IPS-NIHi11 (cell line): ENCODE results near the gene MATN4.

Source experiments
- DNase-seq: peaks from one replicate; pipeline ENCODE4 v3.0.0; 2012; ENCODE audit warnings: mixed read lengths, low spot score

Gene MATN4

GRCh38 chr20:45315672-45316071 lies 7.6 kb upstream of the MATN4 start:
- no peak for DNase-seq

GRCh38 chr20:45313943-45314342 lies 5.8 kb upstream of the MATN4 start:
- no peak for DNase-seq

- DNase-seq = no peak
These were observed 5.1 kb upstream of the MATN4 start for GRCh38 chr20:45313065-45313695.

- DNase-seq = no peak
These were observed 4.1 kb upstream of the MATN4 start for GRCh38 chr20:45312241-45312640.

- DNase-seq = peak; percentile 93
These were observed 3.6 kb upstream of the MATN4 start for GRCh38 chr20:45311589-45312211.

- DNase-seq = no peak
These were observed 976 bp upstream of the MATN4 start for GRCh38 chr20:45309075-45309474.

- no peak for DNase-seq
These were observed 941 bp downstream of the MATN4 start for GRCh38 chr20:45307076-45307640.

- DNase-seq = peak; percentile 73
These were observed 1.6 kb downstream of the MATN4 start, which contains the start of gene RBPJL for GRCh38 chr20:45306431-45306982. Gene RBPJL (plus strand): TSS chr20:45306840. CDS start chr20:45306923, 83 bp downstream.

- peak; percentile 44 for DNase-seq
These were observed 2.8 kb downstream of the MATN4 start for GRCh38 chr20:45305262-45305661.

GRCh38 chr20:45304464-45304999 lies 3.6 kb downstream of the MATN4 start:
- DNase-seq = no peak

GRCh38 chr20:45303586-45304463 lies 4.3 kb downstream of the MATN4 start:
- DNase-seq = no peak

GRCh38 chr20:45301824-45302271 lies 6.3 kb downstream of the MATN4 start:
- DNase-seq = no peak

- DNase-seq = peak; percentile 77
These were observed 7.1 kb downstream of the MATN4 start for GRCh38 chr20:45300961-45301360.

- DNase-seq = no peak
These were observed 8.3 kb downstream of the MATN4 start for GRCh38 chr20:45299786-45300185.

GRCh38 chr20:45297786-45298497 lies 10.2 kb downstream of the MATN4 start:
- DNase-seq = no peak

GRCh38 chr20:45294659-45295058 lies 13.4 kb downstream of the MATN4 start:
- no peak for DNase-seq

- DNase-seq = no peak
These were observed 14.1 kb downstream of the MATN4 start for GRCh38 chr20:45294003-45294368.

- DNase-seq = peak; percentile 93
These were observed 14.8 kb downstream of the MATN4 start for GRCh38 chr20:45293041-45294002.

- no peak for DNase-seq
These were observed 15.8 kb downstream of the MATN4 start for GRCh38 chr20:45292343-45292742.

GRCh38 chr20:45291526-45291925 lies 16.6 kb downstream of the MATN4 start:
- DNase-seq = no peak
